ENCODE data around the gene EHF.

GRCh38 chr11:34682825-34683224 is 61.9 kb downstream of the EHF start:
- no peak for TF ChIP-seq CTCF (IDR thresholded peaks at IDR 0.05)
- no peak for TF ChIP-seq POLR2A (IDR thresholded peaks at IDR 0.05)
